Activated naive CD4-positive, alpha-beta T cell treated with anti-CD3 and anti-CD28 coated beads, Interleukin-2, amount 50 U/mL, for 72 hours (primary cell): ENCODE measurements around the gene TMEM150A. TPM values are rescaled to one million over a fixed set of nuclear protein-coding genes. Genes with fewer than 3 reads are reported as not detected.
"Not testable (repeated sequence)": the region's sequence is repeated elsewhere in the genome, so short reads cannot be mapped to it uniquely, and the experiment has no call there.

Experiments used
- ATAC-seq, 2 donors: fragments of 150-1000 bp; cut with Tn5 transposase; 2 replicates each; pipeline ENCODE4 v1.10.0; 2021; ENCODE audit warnings: mild to moderate bottlenecking in 2 of 2, moderate library complexity in 2 of 2
- DNase-seq, 2 donors: peaks; one replicate each; pipeline ENCODE4 v3.0.0; 2021 to 2022; ENCODE audit warnings: low spot score in 2 of 2
- H3K27ac Mint-ChIP-seq, 2 donors: one replicate each; pipeline ENCODE4 v1.8.0; 2022; ENCODE audit warnings: mild to moderate bottlenecking in 2 of 2, mixed read lengths in 2 of 2
- H3K36me3 Mint-ChIP-seq, 2 donors: one replicate each; pipeline ENCODE4 v1.8.0; 2022; ENCODE audit warnings: mixed read lengths in 2 of 2
- H3K9me3 Mint-ChIP-seq, 2 donors: one replicate each; pipeline ENCODE4 v1.8.0; 2022; ENCODE audit warnings: mixed read lengths in 2 of 2
- total RNA-seq, 2 donors: library from RNA; stranded (reverse); gene quantifications; one replicate each; pipeline ENCODE4 v1.2.3, GENCODE V29; 2022

Gene TMEM150A
- total RNA-seq, 2 donors from 2014 or later = 0.91 to 3.1 TPM

GRCh38 chr2:85600235-85600575, 2.3 kb downstream of the TMEM150A start:
- Mint-ChIP-seq H3K27ac (peak overlapping the region; percentile 72), H3K36me3 (peaks cover 9% of the 10 kb centered on the region in 2 donors), H3K9me3 (no peaks in the 10 kb centered on the region)
- no peak for ATAC-seq
- DNase-seq = no peak

DNA sequence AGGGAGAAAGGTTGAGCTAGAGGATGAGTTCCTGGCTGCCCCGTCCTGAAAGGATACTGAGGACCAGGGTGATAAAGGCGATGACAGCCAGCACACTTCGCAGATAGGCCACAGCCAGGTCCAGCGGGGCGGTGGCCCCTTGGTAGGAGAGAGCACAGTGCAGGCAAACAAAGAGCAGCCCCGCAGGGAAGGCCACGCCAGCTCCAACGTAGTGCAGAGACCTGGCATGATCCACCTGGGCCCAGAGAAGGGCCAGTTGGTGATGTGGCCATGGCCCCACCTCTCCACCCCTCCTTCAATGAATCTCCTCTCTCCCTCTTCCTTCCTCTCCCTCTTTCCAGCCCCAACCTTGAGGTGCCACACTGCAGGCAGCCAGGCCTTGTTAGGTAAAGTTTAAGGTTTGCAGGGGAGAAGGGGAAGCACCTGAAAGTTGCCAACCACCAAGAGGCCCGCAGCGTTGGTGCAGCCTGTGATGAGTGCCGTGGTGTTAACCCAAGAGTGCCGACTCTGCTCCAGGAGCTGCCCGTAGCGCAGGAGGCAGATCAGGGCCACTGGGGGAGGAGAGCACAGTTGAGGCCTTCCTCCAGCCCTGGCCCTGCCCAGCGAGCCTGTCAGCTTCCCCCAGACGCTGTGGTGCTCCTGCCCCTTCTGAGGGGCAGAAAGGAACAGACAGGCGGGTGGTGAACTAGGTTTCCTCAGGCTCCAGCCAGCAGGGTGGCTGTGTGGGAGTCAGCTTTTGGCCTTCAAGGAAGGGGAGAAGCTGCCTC, 2.8 kb downstream of the TMEM150A start:
- H3K27ac Mint-ChIP-seq = peak overlapping the region in 1 of 2 donors; percentile 72
- ATAC-seq = no peak
- peaks cover 13 to 14% of the 10 kb centered on the region in 2 donors for H3K36me3 Mint-ChIP-seq
- H3K9me3 Mint-ChIP-seq = no peaks in the 10 kb centered on the region
- DNase-seq = no peak

GRCh38 chr2:85598594-85599340, 3.7 kb downstream of the TMEM150A start:
- H3K27ac Mint-ChIP-seq = peak overlapping the region in 1 of 2 donors; percentile 72
- peaks cover 13 to 16% of the 10 kb centered on the region in 2 donors for H3K36me3 Mint-ChIP-seq
- no peaks in the 10 kb centered on the region for H3K9me3 Mint-ChIP-seq
- ATAC-seq (no peak), DNase-seq (no peak)

DNA sequence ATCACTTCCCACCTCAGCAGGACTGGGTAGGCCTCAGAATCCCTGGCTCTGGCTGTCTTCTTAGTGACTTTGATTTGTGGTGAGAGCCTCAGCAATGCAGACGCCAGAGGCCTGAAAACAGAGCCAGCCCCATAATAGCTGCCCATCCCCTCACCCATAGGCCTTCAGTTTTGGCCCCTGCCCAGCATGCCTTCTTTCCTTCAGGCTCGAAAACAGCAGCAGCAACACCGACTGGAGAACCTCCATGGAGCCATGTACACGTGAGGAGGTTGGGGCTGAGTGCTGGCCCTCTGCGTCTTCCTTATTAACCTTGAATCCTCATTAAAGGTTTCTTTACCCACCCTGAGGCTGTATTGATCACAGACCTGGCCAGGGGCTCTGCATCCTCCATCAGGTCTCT, 5.3 kb downstream of the TMEM150A start:
- Mint-ChIP-seq H3K27ac (peak overlapping the region; percentile 14 to 96), H3K36me3 (peaks cover 13 to 16% of the 10 kb centered on the region in 2 donors), H3K9me3 (no peaks in the 10 kb centered on the region)
- DNase-seq = no peak
- no peak for ATAC-seq

DNA sequence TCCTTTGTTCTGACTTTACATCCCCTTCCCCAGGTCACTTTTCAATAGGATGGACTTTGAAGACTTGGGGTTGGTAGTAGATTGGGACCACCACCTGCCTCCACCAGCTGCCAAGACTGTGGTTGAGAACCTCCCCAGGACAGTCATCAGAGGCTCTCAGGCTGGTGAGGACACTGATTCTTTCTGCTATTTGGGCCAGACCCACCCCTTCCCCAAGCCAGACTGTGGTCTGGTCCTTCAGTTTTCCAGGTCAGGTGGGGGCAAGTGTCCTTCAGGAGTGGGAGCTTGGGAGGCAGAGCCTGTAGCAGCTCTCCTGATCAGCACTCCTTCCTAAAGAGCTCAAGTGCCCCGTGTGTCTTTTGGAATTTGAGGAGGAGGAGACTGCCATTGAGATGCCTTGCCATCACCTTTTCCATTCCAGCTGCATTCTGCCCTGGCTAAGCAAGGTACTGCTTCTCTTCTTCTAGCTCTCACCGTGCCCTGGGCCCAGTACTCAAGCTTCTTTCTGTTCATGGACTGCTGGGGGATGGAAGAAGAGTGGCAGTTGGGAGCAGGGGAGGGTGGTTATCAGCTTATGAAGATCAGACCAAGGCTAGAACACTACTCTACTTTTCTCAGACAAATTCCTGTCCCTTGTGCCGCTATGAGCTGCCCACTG, 5.9 kb downstream of the TMEM150A start:
- Mint-ChIP-seq H3K9me3 (no peaks in the 10 kb centered on the region), H3K36me3 (peaks cover 13 to 16% of the 10 kb centered on the region in 2 donors), H3K27ac (peak overlapping the region; percentile 44 to 96)
- ATAC-seq = no peak
- no peak for DNase-seq

GRCh38 chr2:85596026-85596333, 6.5 kb downstream of the TMEM150A start:
- Mint-ChIP-seq H3K27ac (peak overlapping the region; percentile 96 to 99), H3K36me3 (peaks cover 13 to 16% of the 10 kb centered on the region in 2 donors), H3K9me3 (no peaks in the 10 kb centered on the region)
- DNase-seq (no peak), ATAC-seq (peak in 1 of 2 donors; percentile 31)

DNA sequence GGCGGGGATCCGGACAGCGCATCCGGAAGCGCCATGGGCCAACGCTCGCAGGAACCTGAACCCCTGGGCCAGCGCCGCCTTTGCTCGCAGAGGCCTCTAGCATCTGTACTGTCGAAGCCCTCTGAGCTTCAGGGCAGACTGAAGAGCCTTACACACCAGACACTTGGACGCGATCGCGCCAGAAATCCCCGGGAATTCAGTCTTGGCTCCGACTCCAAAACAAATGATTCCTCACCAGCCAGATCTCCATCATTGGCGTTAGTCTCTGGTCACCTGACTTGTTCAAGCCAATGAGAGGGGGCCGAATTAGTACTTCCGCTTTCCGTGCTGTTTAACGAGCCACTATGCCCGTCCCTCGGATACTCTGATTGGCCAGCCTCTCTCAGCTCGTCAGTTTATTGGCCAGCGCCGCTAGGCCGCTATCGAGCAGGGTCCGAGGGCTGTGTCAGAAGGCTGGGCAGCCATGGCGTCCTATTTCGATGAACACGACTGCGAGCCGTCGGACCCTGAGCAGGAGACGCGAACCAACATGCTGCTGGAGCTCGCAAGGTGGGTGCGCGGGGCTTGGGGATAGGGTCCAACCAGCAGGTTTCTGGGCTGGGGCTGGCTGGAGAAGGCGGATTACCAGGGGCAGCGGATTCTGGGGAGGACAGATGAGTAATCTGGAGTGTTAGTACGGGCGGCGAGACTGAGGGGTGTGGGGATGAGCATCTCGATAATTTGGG, 7.0 kb downstream of the TMEM150A start, which contains the start of gene RNF181:
RNF181 (plus strand) TSS at position 445 of the 725 bp plus-strand sequence; CDS start at position 464, 19 bp downstream.
- peaks cover 13 to 16% of the 10 kb centered on the region in 2 donors for H3K36me3 Mint-ChIP-seq
- H3K27ac Mint-ChIP-seq = peak within 1 kb of the TSS; percentile 96 to 99
- peak; percentile 87 to 94 for DNase-seq
- no peaks in the 10 kb centered on the region for H3K9me3 Mint-ChIP-seq
- ATAC-seq = peak; percentile 99

GRCh38 chr2:85594715-85595300, 7.7 kb downstream of the TMEM150A start:
- Mint-ChIP-seq H3K36me3 (peaks cover 13 to 16% of the 10 kb centered on the region in 2 donors), H3K27ac (peak overlapping the region; percentile 96 to 99), H3K9me3 (no peaks in the 10 kb centered on the region)
- no peak for DNase-seq
- ATAC-seq = no peak

DNA sequence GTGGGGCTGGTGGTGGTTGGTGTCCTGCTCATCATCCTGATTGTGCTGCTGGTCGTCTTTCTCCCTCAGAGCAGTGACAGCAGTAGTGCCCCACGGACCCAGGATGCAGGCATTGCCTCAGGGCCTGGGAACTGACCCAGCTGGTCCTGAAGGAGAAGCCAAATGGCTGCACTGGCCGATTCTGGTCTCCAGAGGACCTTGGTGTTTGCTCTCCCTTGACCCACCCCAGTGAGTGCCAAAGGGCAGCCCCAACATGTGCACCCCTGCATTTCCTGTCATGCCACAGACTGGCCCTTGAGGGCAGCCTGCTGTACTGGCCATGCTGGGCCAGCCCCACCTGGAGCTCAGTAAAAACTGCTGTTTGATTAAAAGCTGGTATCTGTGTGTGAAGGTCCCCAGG, 9.5 kb downstream of the TMEM150A start:
- DNase-seq = no peak

DNA sequence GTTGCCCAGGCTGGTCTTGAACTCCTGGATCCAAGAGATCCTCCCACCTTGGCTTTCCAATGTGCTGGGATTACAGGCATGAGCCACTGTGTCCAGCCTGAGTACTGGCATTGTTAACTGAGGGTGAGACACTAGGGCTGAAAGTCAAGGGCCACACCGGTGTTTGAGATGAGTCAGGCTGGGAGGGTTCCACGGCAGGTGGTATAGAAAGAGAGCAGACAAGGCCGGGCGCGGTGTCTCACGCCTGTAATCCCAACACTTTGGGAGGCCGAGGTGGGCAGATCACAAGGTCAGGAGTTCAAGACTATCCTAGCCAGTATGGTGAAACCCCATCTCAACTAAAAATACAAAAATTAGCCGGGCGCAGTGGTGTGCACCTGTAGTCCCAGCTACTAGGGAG, 10.2 kb downstream of the TMEM150A start:
- not testable (repeated sequence) for H3K27ac Mint-ChIP-seq, DNase-seq

More for the DNA sequence above, 9.5 kb downstream of the TMEM150A start:
- peaks cover 13 to 16% of the 10 kb centered on the region in 2 donors for H3K36me3 Mint-ChIP-seq
- no peak for ATAC-seq
- peak overlapping the region in 1 of 2 donors; percentile 3 for H3K27ac Mint-ChIP-seq
- no peaks in the 10 kb centered on the region for H3K9me3 Mint-ChIP-seq

GRCh38 chr2:85591563-85591962, 10.9 kb downstream of the TMEM150A start:
- peaks cover 13 to 16% of the 10 kb centered on the region in 2 donors for H3K36me3 Mint-ChIP-seq
- no peak for ATAC-seq
- no peak for DNase-seq
- H3K9me3 Mint-ChIP-seq = no peaks in the 10 kb centered on the region
- H3K27ac Mint-ChIP-seq = no peak overlapping the region

More for the DNA sequence above, 10.2 kb downstream of the TMEM150A start:
- not testable (repeated sequence) for ATAC-seq, H3K9me3 Mint-ChIP-seq
- peaks cover 13 to 16% of the 10 kb centered on the region in 2 donors for H3K36me3 Mint-ChIP-seq

GRCh38 chr2:85590950-85591349, 11.5 kb downstream of the TMEM150A start:
- H3K9me3 Mint-ChIP-seq = no peaks in the 10 kb centered on the region
- H3K27ac Mint-ChIP-seq = peak overlapping the region in 1 of 2 donors; percentile 42
- no peak for DNase-seq

DNA sequence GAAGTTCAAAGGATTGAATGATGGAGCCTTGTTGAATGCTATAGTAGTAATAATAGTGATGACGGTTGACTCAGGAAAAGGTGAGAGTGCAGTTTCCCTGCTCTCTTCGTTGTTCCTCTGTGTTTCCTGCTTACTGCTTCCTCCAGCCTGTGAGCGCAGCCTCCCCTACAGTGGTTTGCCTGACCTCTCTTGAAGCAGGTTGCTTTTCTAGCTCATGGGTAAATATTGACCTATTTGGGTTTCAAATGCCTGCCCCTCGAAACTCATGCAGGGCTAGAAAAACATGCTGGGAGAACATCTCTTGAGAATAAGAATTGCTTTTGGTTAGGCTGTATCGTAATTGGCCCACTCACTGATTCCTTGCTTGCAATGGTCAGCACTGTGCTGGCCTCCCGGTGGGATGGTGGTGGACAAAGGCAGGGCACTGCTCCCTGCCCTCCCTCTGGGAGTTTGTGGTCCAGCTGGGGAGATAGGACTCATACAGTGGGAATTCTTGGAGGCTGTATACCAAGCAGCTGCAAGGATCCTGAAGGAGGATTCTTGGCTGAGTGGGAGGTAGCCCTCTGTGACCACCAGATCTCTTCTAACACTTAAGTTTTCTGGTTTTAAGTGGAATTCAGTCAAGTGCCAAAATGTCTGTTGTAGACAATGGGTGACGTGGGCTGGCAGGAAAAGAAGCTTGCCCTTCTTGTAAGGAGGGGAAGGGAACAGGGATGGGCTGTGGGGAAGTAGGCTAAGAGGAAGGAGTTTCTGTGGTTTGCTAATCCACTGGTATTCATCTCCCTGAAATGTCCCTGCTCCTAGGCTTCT, 12.3 kb downstream of the TMEM150A start:
- peak overlapping the region in 1 of 2 donors; percentile 42 for H3K27ac Mint-ChIP-seq
- ATAC-seq (no peak), DNase-seq (no peak)
- peaks cover 3 to 8% of the 10 kb centered on the region in 2 donors for H3K36me3 Mint-ChIP-seq
- H3K9me3 Mint-ChIP-seq = no peaks in the 10 kb centered on the region

More at GRCh38 chr2:85590950-85591349, 11.5 kb downstream of the TMEM150A start:
- peaks cover 10 to 13% of the 10 kb centered on the region in 2 donors for H3K36me3 Mint-ChIP-seq
- ATAC-seq = no peak

GRCh38 chr2:85589181-85589580, 13.3 kb downstream of the TMEM150A start:
- Mint-ChIP-seq H3K9me3 (no peaks in the 10 kb centered on the region), H3K27ac (no peak overlapping the region), H3K36me3 (no peaks in the 10 kb centered on the region)
- ATAC-seq (no peak), DNase-seq (no peak)

DNA sequence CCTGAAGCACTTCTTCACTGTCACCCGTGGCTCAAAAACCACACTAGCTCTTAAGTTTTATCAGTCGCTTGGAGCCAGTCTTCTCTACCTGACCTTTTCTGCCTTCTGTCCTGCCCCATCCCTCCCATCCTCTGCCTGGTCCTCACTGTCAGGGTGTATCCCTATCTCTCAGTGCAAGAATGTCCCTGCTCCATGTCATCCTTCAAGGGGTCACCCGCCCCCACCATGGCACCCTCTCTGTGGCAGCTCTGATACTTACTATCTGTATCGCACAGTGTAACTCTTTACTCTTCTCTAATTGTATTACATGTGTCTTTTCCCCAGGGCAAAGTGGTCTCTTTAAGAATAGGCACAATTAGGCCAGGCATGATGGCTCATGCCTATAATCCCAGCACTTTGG, 13.9 kb downstream of the TMEM150A start:
- ATAC-seq = no peak
- peak overlapping the region in 1 of 2 donors; percentile 24 for H3K27ac Mint-ChIP-seq
- DNase-seq = no peak
- H3K9me3 Mint-ChIP-seq = no peaks in the 10 kb centered on the region
- no peaks in the 10 kb centered on the region for H3K36me3 Mint-ChIP-seq
